ENCODE measurements around the gene COL15A1.
"Not testable (repeated sequence)": the region's sequence is repeated elsewhere in the genome, so short reads cannot be mapped to it uniquely, and the experiment has no call there.

COL15A1 gene

GRCh38 chr9:99076483-99077171, 132.9 kb downstream of the COL15A1 start:
- H3K27ac Mint-ChIP-seq = peak overlapping the region; percentile 73
- H3K9me3 Mint-ChIP-seq = no peaks in the 10 kb centered on the region
- no peaks in the 10 kb centered on the region for H3K27me3 Mint-ChIP-seq
- ATAC-seq (ENCODE audit: low read depth) = peak; percentile 95
- no peaks in the 10 kb centered on the region for H3K36me3 Mint-ChIP-seq
- H3K4me3 Mint-ChIP-seq = peak overlapping the region; percentile 45
- peaks cover 16% of the 10 kb centered on the region for H3K4me1 Mint-ChIP-seq
- DNase-seq (ENCODE audit: low spot score in 2 of 2) = no peak

DNA sequence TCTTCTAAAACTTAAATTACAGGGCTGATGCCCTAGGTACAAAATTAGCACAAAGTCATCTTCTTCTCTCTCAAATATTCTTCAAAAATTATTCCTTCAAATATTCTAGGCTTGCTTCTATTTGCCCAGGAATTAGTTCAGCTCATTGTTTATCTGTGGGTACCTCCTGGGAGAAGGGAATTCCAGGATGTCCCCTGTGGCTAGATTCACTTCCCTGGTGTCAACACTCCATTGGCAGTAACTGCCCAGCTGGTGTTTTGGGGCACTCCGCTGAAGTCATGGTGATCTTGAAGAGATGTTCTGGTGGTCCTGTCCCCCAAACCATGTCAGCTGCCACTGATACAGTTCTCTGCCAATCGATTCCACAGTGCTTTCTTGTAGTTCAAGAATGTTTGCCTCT, 135.0 kb downstream of the COL15A1 start:
- Mint-ChIP-seq H3K4me1 (peaks cover 16% of the 10 kb centered on the region), H3K27ac (no peak overlapping the region), H3K9me3 (no peaks in the 10 kb centered on the region), H3K36me3 (no peaks in the 10 kb centered on the region), H3K27me3 (no peaks in the 10 kb centered on the region), H3K4me3 (no peak overlapping the region)
- DNase-seq (ENCODE audit: low spot score in 2 of 2) (no peak), ATAC-seq (ENCODE audit: low read depth) (no peak)

- H3K4me1 Mint-ChIP-seq = peaks cover 16% of the 10 kb centered on the region
- H3K27me3 Mint-ChIP-seq = no peaks in the 10 kb centered on the region
- no peak overlapping the region for H3K4me3 Mint-ChIP-seq
- H3K27ac Mint-ChIP-seq = no peak overlapping the region
- H3K36me3 Mint-ChIP-seq = no peaks in the 10 kb centered on the region
- H3K9me3 Mint-ChIP-seq = no peaks in the 10 kb centered on the region
- no peak for DNase-seq (ENCODE audit: low spot score in 2 of 2)
- ATAC-seq (ENCODE audit: low read depth) = no peak
Measured at GRCh38 chr9:99079542-99079941, 135.8 kb downstream of the COL15A1 start.

- H3K27ac Mint-ChIP-seq = no peak overlapping the region
- DNase-seq (ENCODE audit: low spot score in 2 of 2) = no peak
- ATAC-seq (ENCODE audit: low read depth) = no peak
Measured at GRCh38 chr9:99083051-99083450, 139.3 kb downstream of the COL15A1 start.

GRCh38 chr9:99085949-99086948, 142.5 kb downstream of the COL15A1 start:
- Mint-ChIP-seq H3K4me3 (no peak overlapping the region), H3K9me3 (no peaks in the 10 kb centered on the region), H3K27me3 (no peaks in the 10 kb centered on the region), H3K27ac (no peak overlapping the region), H3K4me1 (peaks cover 11% of the 10 kb centered on the region), H3K36me3 (peaks cover 3% of the 10 kb centered on the region)
- ATAC-seq (ENCODE audit: low read depth) = no peak
- DNase-seq (ENCODE audit: low spot score in 2 of 2) = no peak

More at GRCh38 chr9:99083051-99083450, 139.3 kb downstream of the COL15A1 start:
- no peaks in the 10 kb centered on the region for H3K27me3 Mint-ChIP-seq
- no peaks in the 10 kb centered on the region for H3K9me3 Mint-ChIP-seq
- no peak overlapping the region for H3K4me3 Mint-ChIP-seq
- H3K36me3 Mint-ChIP-seq = no peaks in the 10 kb centered on the region
- peaks cover 16% of the 10 kb centered on the region for H3K4me1 Mint-ChIP-seq

DNA sequence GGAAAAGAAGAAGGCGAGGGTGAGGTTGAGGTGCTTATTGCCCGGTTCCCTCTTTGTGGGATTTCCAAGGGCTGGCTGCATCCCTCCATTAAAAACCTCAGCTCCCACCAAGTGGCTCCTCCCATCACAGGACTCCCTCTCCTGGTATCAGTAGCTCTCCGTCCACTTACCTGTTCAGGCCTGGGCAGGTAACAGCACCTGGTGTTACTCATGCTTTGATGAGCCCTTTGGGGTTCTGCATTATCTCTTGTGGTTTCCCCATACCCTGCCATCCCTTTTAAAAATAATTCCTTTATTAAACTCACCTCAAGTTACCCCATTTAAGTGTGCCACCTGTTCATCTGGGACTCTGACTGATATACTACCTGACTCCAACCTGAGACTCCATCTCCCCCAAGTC, 143.8 kb downstream of the COL15A1 start:
- no peak for DNase-seq (ENCODE audit: low spot score in 2 of 2)
- no peaks in the 10 kb centered on the region for H3K27me3 Mint-ChIP-seq
- H3K36me3 Mint-ChIP-seq = peaks cover 3% of the 10 kb centered on the region
- H3K4me3 Mint-ChIP-seq = no peak overlapping the region
- H3K27ac Mint-ChIP-seq = no peak overlapping the region
- ATAC-seq (ENCODE audit: low read depth) = no peak
- no peaks in the 10 kb centered on the region for H3K9me3 Mint-ChIP-seq
- peaks cover 11% of the 10 kb centered on the region for H3K4me1 Mint-ChIP-seq

- Mint-ChIP-seq H3K4me3 (no peak overlapping the region), H3K27ac (no peak overlapping the region), H3K9me3 (no peaks in the 10 kb centered on the region), H3K36me3 (peaks cover 3% of the 10 kb centered on the region), H3K4me1 (peaks cover 8% of the 10 kb centered on the region), H3K27me3 (no peaks in the 10 kb centered on the region)
- ATAC-seq (ENCODE audit: low read depth) (no peak), DNase-seq (ENCODE audit: low spot score in 2 of 2) (no peak)
Measured at GRCh38 chr9:99090336-99091130, 146.8 kb downstream of the COL15A1 start.

DNA sequence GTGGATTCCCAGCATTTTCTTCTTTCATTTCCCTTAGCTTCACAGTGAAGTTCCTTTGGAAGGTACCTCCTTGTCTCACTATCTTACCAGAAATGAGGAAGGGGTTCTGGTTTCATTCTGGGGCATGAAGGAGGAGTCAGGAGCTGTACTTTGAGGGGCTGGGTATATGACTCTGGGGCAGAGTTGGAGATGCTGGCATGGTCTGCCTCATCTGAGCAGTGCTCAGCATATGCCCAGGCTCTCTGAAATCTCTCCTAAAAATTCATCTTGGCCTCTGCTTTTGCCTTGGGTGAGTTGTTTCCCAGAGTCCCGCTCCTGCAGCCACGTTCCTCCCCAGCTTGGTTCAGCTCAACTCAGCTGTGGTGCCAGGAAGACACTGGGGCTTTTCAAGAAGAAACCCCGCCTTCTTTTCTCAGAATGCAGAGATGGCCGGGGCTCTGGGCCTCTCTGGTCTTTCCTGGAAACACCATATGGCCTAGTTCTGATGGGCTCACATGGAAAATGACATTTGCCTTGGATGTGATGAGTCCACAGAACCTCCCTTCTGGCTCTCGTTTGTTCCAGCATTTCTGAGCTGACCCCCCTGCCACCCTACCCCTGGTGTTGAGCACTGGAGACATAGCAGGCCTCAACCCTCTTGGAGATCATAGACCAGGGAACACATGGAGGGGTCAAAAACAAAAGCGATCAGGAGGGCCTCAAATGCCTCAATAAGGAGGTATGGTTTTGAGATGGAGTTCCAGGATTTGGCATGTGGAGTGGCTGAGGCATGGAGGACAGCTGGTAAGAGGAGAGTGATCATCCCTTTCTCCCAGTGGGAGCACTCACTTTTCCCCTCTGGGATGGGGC, 149.2 kb downstream of the COL15A1 start:
- ATAC-seq (ENCODE audit: low read depth) (no peak), DNase-seq (ENCODE audit: low spot score in 2 of 2) (no peak)
- H3K27me3 Mint-ChIP-seq = no peaks in the 10 kb centered on the region
- H3K9me3 Mint-ChIP-seq = no peaks in the 10 kb centered on the region
- H3K4me1 Mint-ChIP-seq = no peaks in the 10 kb centered on the region
- peaks cover 3% of the 10 kb centered on the region for H3K36me3 Mint-ChIP-seq
- H3K27ac Mint-ChIP-seq = no peak overlapping the region
- H3K4me3 Mint-ChIP-seq = no peak overlapping the region

GRCh38 chr9:99093492-99093791, 149.7 kb downstream of the COL15A1 start:
- Mint-ChIP-seq H3K27ac (no peak overlapping the region), H3K27me3 (no peaks in the 10 kb centered on the region), H3K36me3 (peaks cover 3% of the 10 kb centered on the region), H3K4me3 (no peak overlapping the region), H3K4me1 (no peaks in the 10 kb centered on the region), H3K9me3 (no peaks in the 10 kb centered on the region)
- DNase-seq (ENCODE audit: low spot score in 2 of 2) (no peak), ATAC-seq (ENCODE audit: low read depth) (no peak)

- no peaks in the 10 kb centered on the region for H3K4me1 Mint-ChIP-seq
- ATAC-seq (ENCODE audit: low read depth) (no peak), DNase-seq (ENCODE audit: low spot score in 2 of 2) (no peak)
- H3K9me3 Mint-ChIP-seq = peaks cover 5% of the 10 kb centered on the region
- no peak overlapping the region for H3K4me3 Mint-ChIP-seq
- H3K27me3 Mint-ChIP-seq = no peaks in the 10 kb centered on the region
- H3K27ac Mint-ChIP-seq = no peak overlapping the region
- H3K36me3 Mint-ChIP-seq = no peaks in the 10 kb centered on the region
Measured at GRCh38 chr9:99095565-99095964, 151.9 kb downstream of the COL15A1 start.

DNA sequence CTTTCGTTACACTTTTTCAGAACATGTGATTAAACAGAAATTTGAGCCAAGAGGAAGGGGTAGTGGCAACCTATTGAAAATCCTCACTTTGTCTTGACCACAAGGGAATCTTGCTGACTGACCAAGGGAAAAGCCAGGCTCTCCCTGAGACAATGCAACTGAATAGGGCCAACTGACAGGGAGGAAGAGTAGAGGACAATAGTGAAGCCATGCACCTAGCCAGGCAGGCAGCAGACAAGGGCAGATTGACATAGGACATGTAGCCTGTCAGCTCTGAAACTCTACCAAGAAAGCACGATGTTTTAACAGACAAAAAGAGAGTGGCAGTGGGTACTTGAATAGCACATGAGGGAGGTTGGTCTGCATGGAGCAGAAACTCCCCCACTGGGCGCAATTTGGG, 152.7 kb downstream of the COL15A1 start:
- Mint-ChIP-seq H3K9me3 (peaks cover 5% of the 10 kb centered on the region), H3K4me3 (no peak overlapping the region), H3K27ac (no peak overlapping the region), H3K36me3 (no peaks in the 10 kb centered on the region), H3K27me3 (no peaks in the 10 kb centered on the region), H3K4me1 (no peaks in the 10 kb centered on the region)
- ATAC-seq (ENCODE audit: low read depth) = no peak
- DNase-seq (ENCODE audit: low spot score in 2 of 2) = no peak

GRCh38 chr9:99099806-99100585, 156.3 kb downstream of the COL15A1 start:
- not testable (repeated sequence) for H3K27me3 Mint-ChIP-seq; H3K36me3 Mint-ChIP-seq; DNase-seq (ENCODE audit: low spot score in 2 of 2); H3K4me3 Mint-ChIP-seq; ATAC-seq (ENCODE audit: low read depth); H3K27ac Mint-ChIP-seq; H3K4me1 Mint-ChIP-seq; H3K9me3 Mint-ChIP-seq

DNA sequence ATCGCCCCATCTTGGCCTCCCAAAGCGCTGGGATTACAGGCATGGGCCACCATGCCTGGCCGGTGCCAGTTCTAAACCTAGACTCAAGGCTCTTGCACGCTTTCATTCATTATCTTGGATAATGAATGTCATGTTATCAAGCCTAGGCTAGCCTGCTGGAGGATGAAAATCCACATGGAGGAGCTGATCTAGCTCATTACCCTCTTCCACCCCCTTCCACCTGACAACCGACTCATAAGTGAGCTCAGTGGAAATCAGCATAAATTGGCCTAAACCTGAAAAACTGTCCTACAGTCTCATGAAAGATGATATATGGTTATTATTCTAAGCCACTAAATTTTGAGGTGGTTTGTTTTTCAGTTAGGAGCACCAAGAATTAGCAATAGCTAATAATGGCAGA, 157.6 kb downstream of the COL15A1 start:
- H3K36me3 Mint-ChIP-seq = no peaks in the 10 kb centered on the region
- ATAC-seq (ENCODE audit: low read depth) = no peak
- H3K27me3 Mint-ChIP-seq = no peaks in the 10 kb centered on the region
- no peak for DNase-seq (ENCODE audit: low spot score in 2 of 2)
- H3K9me3 Mint-ChIP-seq = peaks cover 5% of the 10 kb centered on the region
- peaks cover 11% of the 10 kb centered on the region for H3K4me1 Mint-ChIP-seq
- no peak overlapping the region for H3K27ac Mint-ChIP-seq
- no peak overlapping the region for H3K4me3 Mint-ChIP-seq
